SJCRH30 (cell line): ENCODE measurements around the gene DHRS13. TPM values are rescaled to one million over a fixed set of nuclear protein-coding genes. Genes with fewer than 3 reads are reported as not detected.
"Not testable (repeated sequence)": the region's sequence is repeated elsewhere in the genome, so short reads cannot be mapped to it uniquely, and the experiment has no call there.

Experiments used
- DNase-seq, 2 experiments: peaks; one replicate each; pipeline ENCODE4 v3.0.0-alpha.2; 2015 to 2020
- H3K27ac ChIP-seq: fragments of 250-450 bp; sonication (Bioruptor Pico); 2 replicates; pipeline ENCODE4 v1.5.1; 2020; ENCODE audit warnings: mild to moderate bottlenecking, moderate library complexity
- H3K27me3 ChIP-seq: fragments of 250-450 bp; sonication (Bioruptor Pico); 2 replicates; pipeline ENCODE4 v1.5.1; 2020; ENCODE audit warnings: mild to moderate bottlenecking, moderate library complexity
- H3K36me3 ChIP-seq: fragments of 250-450 bp; sonication (Bioruptor Pico); 2 replicates; pipeline ENCODE4 v1.5.1; 2020; ENCODE audit warnings: mild to moderate bottlenecking, moderate library complexity
- H3K4me1 ChIP-seq: fragments of 250-450 bp; sonication (Bioruptor Pico); 2 replicates; pipeline ENCODE4 v1.5.1; 2020; ENCODE audit warnings: mild to moderate bottlenecking, moderate library complexity
- H3K4me3 ChIP-seq: fragments of 250-450 bp; sonication (Bioruptor Pico); 2 replicates; pipeline ENCODE4 v1.5.1; 2020; ENCODE audit warnings: mild to moderate bottlenecking, moderate library complexity
- H3K9me3 ChIP-seq: fragments of 250-450 bp; sonication (Bioruptor Pico); replicated peaks from 2 replicates; pipeline ENCODE4 v1.5.1; 2020; ENCODE audit warnings: mild to moderate bottlenecking, moderate library complexity
- total RNA-seq: library from RNA; depleted of rRNA; stranded (reverse); fragments of >200 nt; shearing (Covaris generic); gene quantifications from 2 replicates; pipeline ENCODE4 v1.2.3, GENCODE V29; 2014

The DHRS13 gene
- total RNA-seq, 1 experiment from 2014 or later = 27.0 TPM

DNA sequence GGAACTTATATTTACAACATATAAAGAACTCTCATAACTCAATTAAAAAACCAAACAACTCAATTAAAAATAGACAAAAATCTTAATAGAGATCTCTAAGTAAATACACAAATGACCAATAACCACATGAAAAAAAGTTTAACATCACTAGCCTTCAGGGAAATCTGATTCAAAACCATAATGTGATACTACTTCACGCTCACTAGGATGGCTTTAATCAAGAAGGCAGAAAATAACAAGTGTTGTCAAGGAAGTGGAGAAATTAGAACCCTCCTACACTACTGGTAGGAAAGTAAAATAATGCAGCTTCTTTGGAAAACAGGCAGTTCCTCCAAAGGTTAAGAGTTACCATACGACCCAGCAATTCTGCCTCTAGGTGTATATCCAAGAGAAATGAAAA lies 40.0 kb upstream of the DHRS13 start:
- no peaks in the 10 kb centered on the region for H3K27me3 ChIP-seq
- no peaks in the 10 kb centered on the region for H3K9me3 ChIP-seq
- DNase-seq = no peak
- no peaks in the 10 kb centered on the region for H3K4me1 ChIP-seq
- peaks cover 52% of the 10 kb centered on the region for H3K36me3 ChIP-seq
- H3K4me3 ChIP-seq = no peak overlapping the region
- no peak overlapping the region for H3K27ac ChIP-seq

DNA sequence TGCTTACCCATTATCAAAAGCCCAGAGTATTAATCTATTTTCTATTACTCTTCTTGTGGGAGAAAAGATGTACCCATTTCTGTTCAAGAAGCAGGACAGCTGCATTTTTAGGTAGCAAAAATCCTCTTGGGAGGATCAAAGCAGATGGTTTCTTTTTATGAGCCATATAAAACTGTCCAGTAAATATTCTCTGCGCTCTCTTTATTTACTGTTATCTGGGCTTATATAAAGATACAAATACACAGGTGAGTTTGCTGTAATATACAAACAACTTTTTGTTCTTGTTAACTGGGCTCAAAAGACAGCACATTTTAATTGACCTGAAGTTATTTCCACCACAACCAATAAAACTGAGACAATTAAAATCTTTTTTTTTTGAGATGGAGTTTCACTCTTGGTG lies 38.4 kb upstream of the DHRS13 start:
- H3K4me1 ChIP-seq = no peaks in the 10 kb centered on the region
- H3K4me3 ChIP-seq = no peak overlapping the region
- H3K27ac ChIP-seq = no peak overlapping the region
- DNase-seq = no peak
- no peaks in the 10 kb centered on the region for H3K27me3 ChIP-seq
- H3K36me3 ChIP-seq = peaks cover 55% of the 10 kb centered on the region
- H3K9me3 ChIP-seq = no peaks in the 10 kb centered on the region

DNA sequence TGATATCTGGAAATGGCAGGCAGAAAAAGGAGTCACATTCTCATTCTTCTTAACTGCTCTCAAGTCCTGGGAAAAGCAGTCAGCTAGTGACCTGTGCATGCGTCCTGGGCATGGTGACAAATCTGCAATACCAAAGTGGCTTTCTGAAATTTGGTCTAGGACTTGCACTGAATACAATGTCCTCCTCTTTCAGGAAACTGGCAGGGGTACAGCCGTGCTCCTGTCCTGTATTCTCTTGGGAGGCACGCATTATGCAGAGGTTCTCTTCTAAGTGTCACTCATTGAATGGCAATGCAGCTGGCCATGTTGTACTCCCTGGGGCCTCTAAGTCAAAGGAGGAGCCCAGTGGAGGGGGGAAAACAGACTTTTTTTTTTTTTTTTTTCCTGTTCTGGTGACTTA lies 37.8 kb upstream of the DHRS13 start:
- no peak for DNase-seq
- Histone ChIP-seq H3K9me3 (no peaks in the 10 kb centered on the region), H3K27ac (no peak overlapping the region), H3K27me3 (no peaks in the 10 kb centered on the region), H3K36me3 (peaks cover 56% of the 10 kb centered on the region), H3K4me1 (no peaks in the 10 kb centered on the region), H3K4me3 (no peak overlapping the region)

- Histone ChIP-seq H3K27ac (no peak overlapping the region), H3K27me3 (no peaks in the 10 kb centered on the region), H3K36me3 (peaks cover 60% of the 10 kb centered on the region), H3K4me1 (no peaks in the 10 kb centered on the region), H3K9me3 (no peaks in the 10 kb centered on the region), H3K4me3 (no peak overlapping the region)
- no peak for DNase-seq
Measured at GRCh38 chr17:28940142-28940541, 37.3 kb upstream of the DHRS13 start.

DNA sequence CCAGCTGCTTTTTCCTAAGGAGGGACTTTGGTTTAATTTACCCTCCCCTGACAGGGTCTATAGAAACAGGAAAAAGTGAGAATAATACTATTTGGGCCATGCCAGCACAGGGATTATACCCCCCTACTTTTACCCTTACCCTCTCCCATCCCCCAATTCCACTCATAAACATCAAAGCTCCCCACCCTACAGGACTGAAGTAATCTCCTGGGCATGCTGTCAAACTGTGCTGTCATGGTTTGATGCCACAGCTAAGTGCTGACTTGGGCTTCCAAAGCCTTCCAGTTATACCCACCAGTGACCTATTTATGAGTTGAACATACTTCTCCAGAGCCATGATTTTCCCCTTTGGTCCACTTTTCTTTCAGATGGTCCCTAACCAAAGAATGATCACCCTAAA lies 35.7 kb upstream of the DHRS13 start:
- H3K9me3 ChIP-seq = no peaks in the 10 kb centered on the region
- peaks cover 56% of the 10 kb centered on the region for H3K36me3 ChIP-seq
- H3K27ac ChIP-seq = no peak overlapping the region
- no peaks in the 10 kb centered on the region for H3K4me1 ChIP-seq
- no peak overlapping the region for H3K4me3 ChIP-seq
- H3K27me3 ChIP-seq = no peaks in the 10 kb centered on the region
- DNase-seq = no peak

GRCh38 chr17:28937044-28937729 lies 34.3 kb upstream of the DHRS13 start:
- no peak for DNase-seq
- Histone ChIP-seq H3K4me1 (no peaks in the 10 kb centered on the region), H3K9me3 (no peaks in the 10 kb centered on the region), H3K4me3 (no peak overlapping the region), H3K27me3 (no peaks in the 10 kb centered on the region), H3K27ac (no peak overlapping the region), H3K36me3 (peaks cover 47% of the 10 kb centered on the region)

GRCh38 chr17:28935744-28936460 lies 33.0 kb upstream of the DHRS13 start:
- DNase-seq = no peak
- Histone ChIP-seq H3K27ac (no peak overlapping the region), H3K27me3 (no peaks in the 10 kb centered on the region), H3K9me3 (no peaks in the 10 kb centered on the region), H3K4me3 (no peak overlapping the region), H3K4me1 (no peaks in the 10 kb centered on the region), H3K36me3 (peaks cover 42% of the 10 kb centered on the region)

DNA sequence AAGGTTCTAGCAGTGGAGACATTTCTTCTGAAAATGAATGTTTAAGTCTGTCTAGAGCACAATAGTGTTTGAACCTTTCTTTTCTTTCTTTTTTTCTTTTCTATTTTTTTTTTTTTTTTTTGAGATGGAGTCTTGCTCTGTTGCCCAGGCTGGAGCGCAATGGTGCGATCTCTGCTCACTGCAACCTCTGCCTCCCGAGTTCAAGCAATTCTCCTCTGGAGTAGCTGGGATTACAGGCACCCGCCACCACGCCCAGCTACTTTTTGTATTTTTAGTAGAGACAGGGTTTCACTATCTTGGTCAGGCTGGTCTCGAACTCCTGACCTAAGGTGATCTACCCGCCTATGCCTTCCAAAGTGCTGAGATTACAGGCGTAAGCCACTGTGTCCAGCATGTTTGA lies 31.6 kb upstream of the DHRS13 start:
- not testable (repeated sequence) for DNase-seq, H3K27me3 ChIP-seq, H3K27ac ChIP-seq, H3K9me3 ChIP-seq, H3K4me3 ChIP-seq, H3K4me1 ChIP-seq
- H3K36me3 ChIP-seq = peaks cover 45% of the 10 kb centered on the region

- H3K4me1 ChIP-seq = 0 out of 2 replicates have a peak, but pooled peaks cover 3% of the 10 kb centered on the region
- no peaks in the 10 kb centered on the region for H3K27me3 ChIP-seq
- H3K9me3 ChIP-seq = peaks cover 6% of the 10 kb centered on the region; the same call in 1 of the 2 replicates
- no peak overlapping the region for H3K4me3 ChIP-seq
- H3K36me3 ChIP-seq = peaks cover 49% of the 10 kb centered on the region
- H3K27ac ChIP-seq = no peak overlapping the region
- no peak for DNase-seq
Measured at GRCh38 chr17:28929787-28930186, 26.9 kb upstream of the DHRS13 start.

GRCh38 chr17:28928061-28928460 lies 25.2 kb upstream of the DHRS13 start:
- H3K27ac ChIP-seq = no peak overlapping the region
- H3K27me3 ChIP-seq = no peaks in the 10 kb centered on the region
- H3K9me3 ChIP-seq = peaks cover 6% of the 10 kb centered on the region; the same call in 1 of the 2 replicates
- no peak for DNase-seq
- H3K4me1 ChIP-seq = 0 out of 2 replicates have a peak, but pooled peaks cover 3% of the 10 kb centered on the region
- H3K36me3 ChIP-seq = peaks cover 62% of the 10 kb centered on the region
- H3K4me3 ChIP-seq = no peak overlapping the region

GRCh38 chr17:28926786-28927185 lies 23.9 kb upstream of the DHRS13 start:
- peaks cover 6% of the 10 kb centered on the region; the same call in 1 of the 2 replicates for H3K9me3 ChIP-seq
- no peaks in the 10 kb centered on the region for H3K27me3 ChIP-seq
- 0 out of 2 replicates have a peak, but pooled peaks cover 3% of the 10 kb centered on the region for H3K4me1 ChIP-seq
- no peak for DNase-seq
- H3K27ac ChIP-seq = no peak overlapping the region
- no peak overlapping the region for H3K4me3 ChIP-seq
- peaks cover 71% of the 10 kb centered on the region for H3K36me3 ChIP-seq

- no peak overlapping the region for H3K27ac ChIP-seq
- peaks cover 73% of the 10 kb centered on the region for H3K36me3 ChIP-seq
- H3K27me3 ChIP-seq = no peaks in the 10 kb centered on the region
- 0 out of 2 replicates have a peak, but pooled peaks cover 3% of the 10 kb centered on the region for H3K4me1 ChIP-seq
- H3K4me3 ChIP-seq = no peak overlapping the region
- no peak for DNase-seq
- H3K9me3 ChIP-seq = peaks cover 6% of the 10 kb centered on the region; the same call in 1 of the 2 replicates
Measured at GRCh38 chr17:28926366-28926765, 23.5 kb upstream of the DHRS13 start.

- H3K4me3 ChIP-seq = no peak overlapping the region
- peaks cover 6% of the 10 kb centered on the region; the same call in 1 of the 2 replicates for H3K9me3 ChIP-seq
- H3K27me3 ChIP-seq = no peaks in the 10 kb centered on the region
- H3K27ac ChIP-seq = no peak overlapping the region
- H3K4me1 ChIP-seq = 0 out of 2 replicates have a peak, but pooled peaks cover 3% of the 10 kb centered on the region
- no peak for DNase-seq
- H3K36me3 ChIP-seq = peaks cover 77% of the 10 kb centered on the region
Measured at GRCh38 chr17:28925912-28926365, 23.1 kb upstream of the DHRS13 start.

GRCh38 chr17:28920201-28920600 lies 17.3 kb upstream of the DHRS13 start:
- H3K4me1 ChIP-seq = no peaks in the 10 kb centered on the region
- DNase-seq = no peak

DNA sequence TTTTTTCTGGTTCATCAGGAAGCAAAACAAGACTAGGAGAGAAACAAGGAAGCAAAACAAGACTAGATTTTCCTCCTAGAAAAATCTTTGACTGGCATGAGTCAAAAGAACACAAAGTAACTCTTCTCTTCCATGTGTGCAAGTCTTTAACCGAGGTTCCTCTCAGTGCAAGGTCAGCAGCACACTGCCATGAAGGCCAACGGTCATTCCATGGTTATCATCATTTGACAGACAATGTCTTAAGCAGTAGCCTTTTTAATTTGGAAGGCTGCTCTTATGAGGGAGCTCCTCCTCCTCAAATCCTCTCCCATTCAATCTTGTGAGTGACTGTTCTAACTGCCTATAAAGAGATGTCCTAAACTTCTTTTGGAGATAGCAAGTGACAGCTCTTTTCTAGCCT lies 15.4 kb upstream of the DHRS13 start:
- H3K4me3 ChIP-seq = no peak overlapping the region
- no peak overlapping the region for H3K27ac ChIP-seq
- H3K9me3 ChIP-seq = no peaks in the 10 kb centered on the region
- H3K27me3 ChIP-seq = no peaks in the 10 kb centered on the region
- no peak for DNase-seq
- no peaks in the 10 kb centered on the region for H3K4me1 ChIP-seq
- peaks cover 94% of the 10 kb centered on the region for H3K36me3 ChIP-seq

More at GRCh38 chr17:28920201-28920600, 17.3 kb upstream of the DHRS13 start:
- H3K27ac ChIP-seq = no peak overlapping the region
- no peaks in the 10 kb centered on the region for H3K9me3 ChIP-seq
- H3K4me3 ChIP-seq = no peak overlapping the region
- peaks cover 95% of the 10 kb centered on the region for H3K36me3 ChIP-seq
- no peaks in the 10 kb centered on the region for H3K27me3 ChIP-seq
